Gastrocnemius medialis (tissue), 4 donors: ENCODE data around the gene HSD17B10. TPM values are rescaled to one million over a fixed set of nuclear protein-coding genes. Genes with fewer than 3 reads are reported as not detected.
"Not testable (repeated sequence)": the region's sequence is repeated elsewhere in the genome, so short reads cannot be mapped to it uniquely, and the experiment has no call there.

Source experiments
- ATAC-seq, 2 donors: fragments of 150-250 bp; one replicate each; pipeline ENCODE4 v1.9.1; 2016
- DNase-seq, 2 donors: peaks; one replicate each; pipeline ENCODE4 v3.0.0-alpha.2; 2019
- H3K27ac ChIP-seq, 4 donors: fragments of 200-600 bp; sonication (generic); 1 replicate in 1 of 4; 2 replicates in 3 of 4; pipeline ENCODE4 v1.5.1; 2016 to 2018; ENCODE audit warnings: mild to moderate bottlenecking in 2 of 4, moderate library complexity in 1 of 4
- H3K27me3 ChIP-seq, 3 donors: fragments of 200-600 bp; sonication (generic) in 2 of 3; 1 replicate in 1 of 3; 2 replicates in 2 of 3; pipeline versions ENCODE4 v1.5.1 to v1.6.0; 2016 to 2019; ENCODE audit warnings: mild to moderate bottlenecking in 1 of 3, moderate library complexity in 1 of 3
- H3K36me3 ChIP-seq, 2 donors: fragments of 200-600 bp; sonication (generic) in 1 of 2; one replicate each; pipeline ENCODE4 v1.5.1; 2017 to 2018
- H3K4me1 ChIP-seq, 2 donors: fragments of 200-600 bp; sonication (generic) in 1 of 2; one replicate each; pipeline ENCODE4 v1.5.1; 2016 to 2017; ENCODE audit warnings: mild to moderate bottlenecking in 2 of 2
- H3K4me3 ChIP-seq, 4 donors: fragments of 200-600 bp; sonication (generic) in 3 of 4; 1 replicate in 1 of 4; 2 replicates in 3 of 4; pipeline ENCODE4 v1.5.1; 2016 to 2019; ENCODE audit warnings: mild to moderate bottlenecking in 2 of 4
- H3K9me3 ChIP-seq, 3 donors: fragments of 200-600 bp; sonication (generic) in 2 of 3; 1 replicate in 1 of 3; 2 replicates in 2 of 3; pipeline ENCODE4 v1.5.1; 2016 to 2019
- CTCF ChIP-seq, 5 experiments: fragments of 450-650 bp in 3 of 5; fragments of 200-600 bp in 2 of 5; sonication (generic) in 2 of 5; IDR thresholded peaks in 4 of 5; conservative IDR thresholded peaks in 1 of 5; 1 replicate in 4 of 5; 2 replicates in 1 of 5; pipeline ENCODE4 v1.5.1; 2016 to 2019; ENCODE audit warnings: antibody characterized with exemption in 5 of 5, mild to moderate bottlenecking in 3 of 5, moderate library complexity in 3 of 5
- POLR2A ChIP-seq, 2 donors: fragments of 450-650 bp; IDR thresholded peaks; one replicate each; pipeline ENCODE4 v1.6.1; 2017; ENCODE audit warnings: antibody characterized with exemption in 2 of 2, mild to moderate bottlenecking in 2 of 2, moderate library complexity in 2 of 2
- in situ Hi-C, 4 donors: fragments of 200-750 bp; cut with MboI; loops; one replicate each; pipeline versions ENCODE4 v1.15.0 to v1.8.0; 2017; ENCODE audit warnings: low sequenced_read_pairs in 4 of 4
- intact Hi-C: fragments of 100-400 bp; cut with DNase I; formaldehyde crosslinking; loops from one replicate; pipeline ENCODE4 v1.15.1; 2023; ENCODE audit warnings: low total_unique reads
- total RNA-seq, 4 donors: library from RNA; depleted of rRNA; stranded (reverse); fragments of >200 nt; gene quantifications; one replicate each; pipeline versions ENCODE4 v1.1.0 to v1.2.3, GENCODE V29; 2016

HSD17B10 gene
- total RNA-seq, 4 donors from 2014 or later = 62.2 to 106 (median 75.3) TPM

GRCh38 chrX:53422086-53422860 is 11.9 kb downstream of the HSD17B10 start, which contains the start of gene SMC1A:
Gene SMC1A (minus strand): TSS chrX:53422654. CDS start chrX:53422600, 54 bp downstream.
- peak in 1 of 5 experiments; percentile 10 for TF ChIP-seq CTCF (IDR thresholded peaks at IDR 0.05 in 4 of 5, conservative IDR thresholded peaks at IDR 0.05 in 1 of 5)
- peak; percentile 60 to 73 for TF ChIP-seq POLR2A (IDR thresholded peaks at IDR 0.05)
- no peaks in the 10 kb centered on the region for H3K9me3 ChIP-seq
- H3K4me1 ChIP-seq = peaks cover 11 to 29% of the 10 kb centered on the region in 2 donors
- no peaks in the 10 kb centered on the region for H3K36me3 ChIP-seq
- peak within 1 kb of the TSS; percentile 65 to 89 (median 81) for H3K4me3 ChIP-seq
- intact Hi-C loops = loop anchor here (1.0 to 2.0 kb wide), 3 partner anchors 12 to 197 kb away; partner anchors contain the start of genes HSD17B10 and KDM5C
- DNase-seq (peak; percentile 90 to 94), ATAC-seq (peak; percentile 95 to 96)
- no peaks in the 10 kb centered on the region for H3K27me3 ChIP-seq
- in situ Hi-C loops = loop anchor here in 1 of 4 donors (10.0 kb wide), 1 partner anchor 107 kb away; no protein-coding TSS in a partner anchor
- peak within 1 kb of the TSS; percentile 91 to 96 (median 94) for H3K27ac ChIP-seq

GRCh38 chrX:53421772-53422085 is 12.4 kb downstream of the HSD17B10 start:
- DNase-seq (no peak), ATAC-seq (peak in 1 of 2 donors; percentile 7)
- Histone ChIP-seq H3K4me1 (peaks cover 11 to 29% of the 10 kb centered on the region in 2 donors), H3K27me3 (no peaks in the 10 kb centered on the region), H3K36me3 (no peaks in the 10 kb centered on the region), H3K9me3 (no peaks in the 10 kb centered on the region), H3K4me3 (peak overlapping the region; percentile 65 to 89 (median 81)), H3K27ac (peak overlapping the region; percentile 91 to 96 (median 94))
- intact Hi-C loops (loop anchor here (1.0 to 2.0 kb wide), 3 partner anchors 13 to 197 kb away; partner anchors contain the start of genes HSD17B10 and KDM5C), in situ Hi-C loops (loop anchor here in 1 of 4 donors (10.0 kb wide), 1 partner anchor 107 kb away; no protein-coding TSS in a partner anchor)
- no peak for TF ChIP-seq POLR2A (IDR thresholded peaks at IDR 0.05)

DNA sequence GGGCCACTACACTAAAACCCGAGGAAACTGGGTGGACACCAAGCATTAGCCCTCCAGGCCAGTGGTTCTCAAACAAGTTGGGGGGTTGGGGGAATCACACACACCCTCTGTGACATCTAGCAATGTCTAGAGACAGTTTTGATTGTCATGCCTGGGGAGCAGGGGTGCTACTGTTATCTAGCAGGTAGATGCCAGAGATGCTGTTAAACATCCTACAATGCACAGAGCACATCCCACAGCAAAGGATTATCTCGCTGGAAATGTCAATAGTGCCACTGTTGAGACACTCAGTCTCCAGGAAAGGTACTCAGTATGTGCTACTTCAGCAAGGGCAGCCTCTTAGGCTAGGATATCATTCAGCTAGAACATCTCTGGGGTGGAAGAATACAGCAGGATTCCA is 13.0 kb downstream of the HSD17B10 start:
- TF ChIP-seq CTCF (IDR thresholded peaks at IDR 0.05 in 4 of 5, conservative IDR thresholded peaks at IDR 0.05 in 1 of 5) (no peak), POLR2A (IDR thresholded peaks at IDR 0.05) (no peak)
- Histone ChIP-seq H3K27ac (peak overlapping the region in 1 of 4 donors; percentile 94), H3K4me3 (peak overlapping the region; percentile 65 to 89 (median 81)), H3K4me1 (peaks cover 11 to 29% of the 10 kb centered on the region in 2 donors), H3K9me3 (no peaks in the 10 kb centered on the region), H3K27me3 (no peaks in the 10 kb centered on the region), H3K36me3 (no peaks in the 10 kb centered on the region)
- DNase-seq (no peak), ATAC-seq (no peak)
- in situ Hi-C loops = loop anchor here in 1 of 4 donors (10.0 kb wide), 1 partner anchor 106 kb away; no protein-coding TSS in a partner anchor
- intact Hi-C loops = no loop called here

GRCh38 chrX:53420351-53420750 is 13.8 kb downstream of the HSD17B10 start:
- H3K27ac ChIP-seq, H3K27me3 ChIP-seq, ATAC-seq, DNase-seq, H3K36me3 ChIP-seq, intact Hi-C loops, H3K9me3 ChIP-seq, H3K4me3 ChIP-seq: not testable (repeated sequence)
- H3K4me1 ChIP-seq = peaks cover 11 to 29% of the 10 kb centered on the region in 2 donors
- in situ Hi-C loops = loop anchor here in 1 of 4 donors (10.0 kb wide), 1 partner anchor 106 kb away; no protein-coding TSS in a partner anchor

GRCh38 chrX:53412446-53412845 is 21.7 kb downstream of the HSD17B10 start:
- no peak for TF ChIP-seq POLR2A (IDR thresholded peaks at IDR 0.05)
- no peak for TF ChIP-seq CTCF (IDR thresholded peaks at IDR 0.05 in 4 of 5, conservative IDR thresholded peaks at IDR 0.05 in 1 of 5)
- Histone ChIP-seq H3K27ac (no peak overlapping the region), H3K27me3 (no peaks in the 10 kb centered on the region), H3K36me3 (peaks cover 3 to 71% of the 10 kb centered on the region in 2 donors), H3K4me1 (no peaks in the 10 kb centered on the region), H3K4me3 (no peak overlapping the region), H3K9me3 (no peaks in the 10 kb centered on the region)
- intact Hi-C loops (no loop called here), in situ Hi-C loops (no loop called here)
- ATAC-seq (no peak), DNase-seq (no peak)
